HCT116 (cell line): ENCODE results near the gene CERS6. TPM values are rescaled to one million over a fixed set of nuclear protein-coding genes. Genes with fewer than 3 reads are reported as not detected.

Experiments
- ATAC-seq: fragments of 200-7000 bp; cut with Tn5 transposase; 2 replicates; pipeline ENCODE4 v1.9.1; 2020; ENCODE audit warnings: mild to moderate bottlenecking, moderate library complexity
- BruUV-seq: library from RNA; stranded (reverse); fragments of 400-500 nt; replicated peaks from 2 replicates; lab custom pipeline; 2021; lab: Mats Ljungman, UMichigan
- CTCF ChIA-PET: fragments of 300-600 bp; sonication (Branson Sonifier 250); formaldehyde crosslinking; loops from one replicate; lab custom pipeline; 2021; ENCODE audit warnings: antibody characterized with exemption; lab: Charles Lee
- POLR2A ChIA-PET: fragments of 300-600, 350-600 bp; sonication (Branson Sonifier 250); formaldehyde crosslinking; loops from one replicate; lab custom pipeline; 2021; ENCODE audit warnings: antibody characterized with exemption; lab: Charles Lee
- RAD21 ChIA-PET, 2 experiments: fragments of 300-600 bp; sonication (Branson Sonifier 250); formaldehyde crosslinking; loops; one replicate each; lab custom pipeline; 2023; ENCODE audit warnings: low total read pairs in 2 of 2; ENCODE audit not compliant: uncharacterized antibody in 2 of 2, unreplicated experiment in 2 of 2, low non-redundant PET in 1 of 2; lab: Charles Lee
- DNase-seq: peaks from one replicate; pipeline ENCODE4 v3.0.0-alpha.2; 2010; ENCODE audit warnings: low read depth, low spot score
- H2AFZ ChIP-seq: fragments of 200-600 bp; shearing (Covaris generic), sonication (generic); 2 replicates; pipeline ENCODE4 v1.6.1; 2017; ENCODE audit warnings: low read depth, mixed run types, mixed read lengths, antibody characterized with exemption, low read length; ENCODE audit not compliant: poor library complexity, severe bottlenecking
- H3K27ac ChIP-seq: 2 replicates; pipeline ENCODE4 v1.5.1; 2012; ENCODE audit warnings: low read depth, low read length
- H3K27me3 ChIP-seq: fragments of 200-600 bp; sonication (generic); 2 replicates; pipeline ENCODE4 v1.6.1; 2016; ENCODE audit warnings: mixed run types, low read length, mixed read lengths; ENCODE audit not compliant: insufficient read depth
- H3K36me3 ChIP-seq, 2 experiments: fragments of 200-500 bp in 1 of 2; fragments of 200-600 bp in 1 of 2; sonication (Bioruptor generic) in 1 of 2; sonication (generic) in 1 of 2; 2 replicates each; pipeline versions ENCODE4 v1.5.1 to v1.6.1; 2014 to 2016; ENCODE audit warnings: low read length in 2 of 2, inconsistent platforms in 1 of 2, mixed read lengths in 1 of 2, mixed run types in 1 of 2; ENCODE audit not compliant: insufficient read depth in 2 of 2, control insufficient read depth in 1 of 2
- H3K4me1 ChIP-seq, 2 experiments: fragments of 200-600 bp in 1 of 2; sonication (generic) in 1 of 2; 2 replicates each; pipeline versions ENCODE4 v1.5.1 to v1.6.1; 2012 to 2017; ENCODE audit warnings: low read length in 2 of 2, inconsistent platforms in 1 of 2, mild to moderate bottlenecking in 1 of 2, mixed read lengths in 1 of 2, mixed run types in 1 of 2, moderate library complexity in 1 of 2; ENCODE audit not compliant: insufficient read depth in 2 of 2, control insufficient read depth in 1 of 2
- H3K4me2 ChIP-seq: fragments of 200-600 bp; sonication (generic); 2 replicates; pipeline ENCODE4 v1.6.1; 2017; ENCODE audit warnings: mixed run types, low read length, mixed read lengths
- H3K4me3 ChIP-seq, 2 experiments: fragments of 200-600 bp in 1 of 2; sonication (generic) in 1 of 2; replicated peaks in 1 of 2; 2 replicates each; pipeline ENCODE4 v1.5.1; 2011 to 2016; ENCODE audit warnings: low read length in 2 of 2, control low read depth in 1 of 2, low read depth in 1 of 2, mild to moderate bottlenecking in 1 of 2, mixed read lengths in 1 of 2, mixed run types in 1 of 2
- H3K79me2 ChIP-seq: fragments of 200-600 bp; sonication (generic); 2 replicates; pipeline ENCODE4 v1.6.1; 2017; ENCODE audit warnings: mild to moderate bottlenecking, mixed run types, low read length, moderate library complexity, mixed read lengths; ENCODE audit not compliant: insufficient read depth
- H3K9ac ChIP-seq: fragments of 200-600 bp; sonication (generic); 2 replicates; pipeline ENCODE4 v1.6.1; 2016; ENCODE audit warnings: low read length, mixed read lengths
- H3K9me2 ChIP-seq: fragments of 200-600 bp; sonication (generic), shearing (Covaris generic); 2 replicates; pipeline ENCODE4 v1.6.1; 2017; ENCODE audit warnings: mixed run types, mild to moderate bottlenecking, moderate library complexity; ENCODE audit not compliant: insufficient read depth
- H3K9me3 ChIP-seq, 2 experiments: fragments of 200-500 bp in 1 of 2; fragments of 200-600 bp in 1 of 2; sonication (Bioruptor generic) in 1 of 2; sonication (generic) in 1 of 2; 2 replicates each; pipeline ENCODE4 v1.6.1; 2014 to 2017; ENCODE audit warnings: low read length in 2 of 2, mixed read lengths in 2 of 2, inconsistent platforms in 1 of 2, low read depth in 1 of 2, mild to moderate bottlenecking in 1 of 2, mixed run types in 1 of 2, moderate library complexity in 1 of 2; ENCODE audit not compliant: control insufficient read depth in 1 of 2, insufficient read depth in 1 of 2
- H4K20me1 ChIP-seq: fragments of 200-600 bp; sonication (generic), shearing (Covaris generic); 2 replicates; pipeline ENCODE4 v1.6.1; 2017; ENCODE audit warnings: mixed run types, mild to moderate bottlenecking, moderate library complexity; ENCODE audit not compliant: insufficient read depth
- CBX3 ChIP-seq: IDR thresholded peaks from 2 replicates; pipeline ENCODE4 v1.6.1; 2012; ENCODE audit warnings: low read depth
- CEBPB ChIP-seq: IDR thresholded peaks from 2 replicates; pipeline ENCODE4 v1.6.1; 2012; ENCODE audit warnings: low read depth
- EGR1 ChIP-seq: IDR thresholded peaks from 2 replicates; pipeline ENCODE4 v1.6.1; 2012; ENCODE audit warnings: low read depth
- ELF1 ChIP-seq: IDR thresholded peaks from 2 replicates; pipeline ENCODE4 v1.6.1; 2012; ENCODE audit warnings: low read depth, borderline replicate concordance
- EZH2 ChIP-seq: fragments of 200-600 bp; sonication (generic); IDR thresholded peaks from 2 replicates; pipeline ENCODE4 v1.6.1; 2017; ENCODE audit warnings: antibody characterized with exemption, mixed run types
- EZH2phosphoT487 ChIP-seq: fragments of 200-600 bp; IDR thresholded peaks from 2 replicates; pipeline ENCODE4 v1.6.1; 2018; ENCODE audit warnings: antibody characterized with exemption, borderline replicate concordance
- POLR2A ChIP-seq: IDR thresholded peaks from 2 replicates; pipeline ENCODE4 v1.7.0; 2011; ENCODE audit warnings: borderline replicate concordance; ENCODE audit not compliant: insufficient read depth, insufficient read length; ENCODE audit errors: extremely low read depth
- POLR2AphosphoS5 ChIP-seq: IDR thresholded peaks from 2 replicates; pipeline ENCODE4 v1.6.1; 2011; ENCODE audit warnings: mild to moderate bottlenecking, low read depth, low read length, moderate library complexity
- RAD21 ChIP-seq: IDR thresholded peaks from 2 replicates; pipeline ENCODE4 v1.6.1; 2012; ENCODE audit warnings: low read depth, mild to moderate bottlenecking
- SIN3A ChIP-seq: IDR thresholded peaks from 2 replicates; pipeline ENCODE4 v1.6.1; 2012; ENCODE audit warnings: low read depth
- TCF7L2 ChIP-seq: IDR thresholded peaks from 2 replicates; pipeline ENCODE4 v1.7.0; 2011; ENCODE audit warnings: borderline replicate concordance, inconsistent platforms; ENCODE audit not compliant: insufficient read depth, insufficient read length; ENCODE audit errors: extremely low read depth
- YY1 ChIP-seq: IDR thresholded peaks from 2 replicates; pipeline ENCODE4 v1.6.1; 2011; ENCODE audit warnings: low read length, low read depth, moderate library complexity, mild to moderate bottlenecking; ENCODE audit not compliant: insufficient replicate concordance; ENCODE audit errors: extremely low read depth
- ZFX ChIP-seq: fragments of 450-650 bp; IDR thresholded peaks from 2 replicates; pipeline ENCODE4 v1.6.1; 2017
- ZNF274 ChIP-seq: fragments of 200-500 bp; sonication (Bioruptor generic); IDR thresholded peaks from 2 replicates; pipeline ENCODE4 v1.6.1; 2014; ENCODE audit warnings: mild to moderate bottlenecking, low read depth, low read length, inconsistent platforms
- intact Hi-C: fragments of 100-400 bp; cut with micrococcal nuclease; formaldehyde crosslinking; loops from 2 replicates; pipeline ENCODE4 v1.10.0; 2022
- total RNA-seq: library from RNA; stranded (reverse); gene quantifications from one replicate; pipeline ENCODE4 v1.2.1, GENCODE V29; 2021; ENCODE audit not compliant: unreplicated experiment
- TF ChIP-seq, protein P1 (sequence below), 3 experiments: fragments of 200-600 bp in 1 of 3; sonication (generic) in 1 of 3; IDR thresholded peaks in 2 of 3; conservative IDR thresholded peaks in 1 of 3; 2 replicates each; pipeline ENCODE4 v1.5.1; 2012 to 2017; ENCODE audit warnings: low read depth in 2 of 3, low read length in 2 of 3, antibody characterized with exemption in 1 of 3, borderline replicate concordance in 1 of 3, control low read depth in 1 of 3, mild to moderate bottlenecking in 1 of 3, mixed read lengths in 1 of 3, mixed run types in 1 of 3, moderate library complexity in 1 of 3; ENCODE audit not compliant: insufficient read depth in 1 of 3
- TF ChIP-seq, protein P2 (sequence below): IDR thresholded peaks from 2 replicates; pipeline ENCODE4 v1.6.1; 2012

The CERS6 gene
- total RNA-seq, 1 experiment from 2014 or later: 37.0 TPM

DNA sequence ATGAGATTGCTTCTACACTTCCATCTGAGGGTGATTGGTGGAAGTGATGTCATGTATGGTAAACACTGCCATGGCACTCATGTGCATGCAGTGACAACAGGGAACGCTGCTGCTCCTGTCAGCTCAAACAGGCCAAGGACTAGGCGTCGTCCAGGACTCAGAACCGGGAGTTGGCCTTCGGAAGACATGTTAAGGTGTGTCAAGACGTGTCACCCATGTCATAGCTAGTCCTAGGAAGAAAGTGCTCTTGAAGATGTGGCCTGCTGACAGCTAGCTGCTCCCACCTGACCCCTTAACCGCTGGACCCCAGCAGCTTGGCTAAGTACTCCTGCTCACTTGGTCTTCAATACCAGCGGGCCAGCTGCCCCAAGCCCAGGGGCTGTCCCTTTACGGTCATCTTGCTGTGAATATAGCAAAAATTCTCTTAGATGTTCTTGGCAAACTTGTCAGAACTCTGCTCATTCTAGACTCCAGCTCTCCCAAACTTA is 340.1 kb downstream of the CERS6 start:
- Histone ChIP-seq H3K27ac (no peak overlapping the region), H3K4me2 (no peak overlapping the region), H4K20me1 (no peaks in the 10 kb centered on the region), H3K4me1 (no peaks in the 10 kb centered on the region), H3K27me3 (no peaks in the 10 kb centered on the region), H3K36me3 (no peaks in the 10 kb centered on the region), H2AFZ (no peak overlapping the region), H3K79me2 (no peaks in the 10 kb centered on the region), H3K4me3 (no peak overlapping the region), H3K9me2 (no peaks in the 10 kb centered on the region), H3K9me3 (no peaks in the 10 kb centered on the region), H3K9ac (no peak overlapping the region)
- intact Hi-C loops: no loop called here
- ATAC-seq: no peak
- TF ChIP-seq EZH2: no peak
- TF ChIP-seq, protein P1, sequence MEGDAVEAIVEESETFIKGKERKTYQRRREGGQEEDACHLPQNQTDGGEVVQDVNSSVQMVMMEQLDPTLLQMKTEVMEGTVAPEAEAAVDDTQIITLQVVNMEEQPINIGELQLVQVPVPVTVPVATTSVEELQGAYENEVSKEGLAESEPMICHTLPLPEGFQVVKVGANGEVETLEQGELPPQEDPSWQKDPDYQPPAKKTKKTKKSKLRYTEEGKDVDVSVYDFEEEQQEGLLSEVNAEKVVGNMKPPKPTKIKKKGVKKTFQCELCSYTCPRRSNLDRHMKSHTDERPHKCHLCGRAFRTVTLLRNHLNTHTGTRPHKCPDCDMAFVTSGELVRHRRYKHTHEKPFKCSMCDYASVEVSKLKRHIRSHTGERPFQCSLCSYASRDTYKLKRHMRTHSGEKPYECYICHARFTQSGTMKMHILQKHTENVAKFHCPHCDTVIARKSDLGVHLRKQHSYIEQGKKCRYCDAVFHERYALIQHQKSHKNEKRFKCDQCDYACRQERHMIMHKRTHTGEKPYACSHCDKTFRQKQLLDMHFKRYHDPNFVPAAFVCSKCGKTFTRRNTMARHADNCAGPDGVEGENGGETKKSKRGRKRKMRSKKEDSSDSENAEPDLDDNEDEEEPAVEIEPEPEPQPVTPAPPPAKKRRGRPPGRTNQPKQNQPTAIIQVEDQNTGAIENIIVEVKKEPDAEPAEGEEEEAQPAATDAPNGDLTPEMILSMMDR (IDR thresholded peaks at IDR 0.05 in 2 of 3, conservative IDR thresholded peaks at IDR 0.05 in 1 of 3; ENCODE audit: borderline replicate concordance in 1 of 3, insufficient read depth in 1 of 3, low read depth in 2 of 3, low read length in 2 of 3): no peak
- TF ChIP-seq, protein P2, sequence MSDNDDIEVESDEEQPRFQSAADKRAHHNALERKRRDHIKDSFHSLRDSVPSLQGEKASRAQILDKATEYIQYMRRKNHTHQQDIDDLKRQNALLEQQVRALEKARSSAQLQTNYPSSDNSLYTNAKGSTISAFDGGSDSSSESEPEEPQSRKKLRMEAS: no peak
- no peak for TF ChIP-seq EZH2phosphoT487
- no peak for TF ChIP-seq TCF7L2
- no peak for TF ChIP-seq RAD21
- no peak for TF ChIP-seq ZFX
- TF ChIP-seq POLR2AphosphoS5: no peak
- no peak for TF ChIP-seq POLR2A
- TF ChIP-seq CBX3: no peak
- no peak for TF ChIP-seq SIN3A
- no peak for TF ChIP-seq CEBPB
- TF ChIP-seq YY1: no peak
- TF ChIP-seq ELF1: no peak
- no peak for TF ChIP-seq ZNF274
- no peak for TF ChIP-seq EGR1
- CTCF ChIA-PET: no interaction called here
- RAD21 ChIA-PET: no interaction called here
- BruUV-seq: no TSS peak
- no peak for DNase-seq
- POLR2A ChIA-PET: no interaction called here
